Fibroblast of the conjunctiva (primary cell): ENCODE data around the gene SMG1.
A peak's percentile ranks its signal among the peaks of the same experiment; 100 is the strongest.
"Not testable (repeated sequence)": the region's sequence is repeated elsewhere in the genome, so short reads cannot be mapped to it uniquely, and the experiment has no call there.

Source experiments
- DNase-seq: peaks from one replicate; pipeline ENCODE4 v3.0.0-alpha.2; 2010; ENCODE audit warnings: low read depth

SMG1 gene

GRCh38 chr16:18925986-18926865 is at the start of gene SMG1:
SMG1 (minus strand) TSS chr16:18926408; CDS start chr16:18926041, 367 bp downstream.
- DNase-seq, result peak; percentile 78

- no peak for DNase-seq
Measured at GRCh38 chr16:18975109-18975508, 48.9 kb upstream of the SMG1 start.

DNA sequence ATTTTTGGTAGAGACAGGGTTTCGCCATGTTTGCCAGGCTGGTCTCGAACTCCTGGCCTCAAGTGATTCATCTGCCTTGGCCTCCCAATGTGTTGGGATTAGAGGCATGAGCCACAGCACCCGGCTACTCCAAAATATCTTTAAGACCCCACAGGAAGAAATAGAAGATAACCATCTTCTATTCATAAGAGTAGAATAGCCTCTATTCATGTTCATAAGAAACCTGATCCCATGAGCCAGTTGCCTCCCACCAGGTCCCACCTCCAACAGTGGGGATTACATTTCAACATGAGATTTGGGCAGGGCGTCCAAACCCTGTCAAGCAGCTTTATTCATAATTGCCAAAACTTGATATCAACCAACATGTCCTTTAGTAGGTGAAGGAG is 43.6 kb upstream of the SMG1 start:
- no peak for DNase-seq

GRCh38 chr16:18969050-18969854 is 43.0 kb upstream of the SMG1 start:
- DNase-seq, result peak; percentile 72

GRCh38 chr16:18966791-18967190 is 40.6 kb upstream of the SMG1 start:
- DNase-seq, result no peak

- DNase-seq, result no peak
Measured at GRCh38 chr16:18965555-18965954, 39.3 kb upstream of the SMG1 start.

DNA sequence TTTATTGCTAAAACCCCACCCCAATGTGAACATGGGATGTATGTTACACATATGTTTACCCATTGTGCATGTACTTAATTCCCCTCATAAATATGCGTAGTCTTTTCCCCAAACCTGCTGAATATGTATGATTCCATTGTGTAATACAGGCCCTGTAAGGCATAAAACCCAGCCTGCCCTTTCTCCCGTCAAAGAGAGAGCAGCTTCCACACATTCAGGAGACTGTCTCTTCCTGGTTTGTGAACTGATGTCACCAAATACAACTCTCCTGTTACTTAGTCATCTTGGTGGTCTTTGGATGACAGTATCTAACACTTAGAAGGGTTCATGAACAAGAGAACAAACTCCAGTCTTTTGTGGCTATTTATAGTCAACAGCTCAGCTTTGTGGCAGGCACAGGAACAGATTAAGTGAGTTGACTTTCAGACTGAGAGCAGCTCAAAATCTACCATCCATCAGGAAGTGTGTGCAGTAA is 32.9 kb upstream of the SMG1 start:
- DNase-seq, result no peak

GRCh38 chr16:18958621-18959029 is 32.4 kb upstream of the SMG1 start:
- DNase-seq, result no peak

DNA sequence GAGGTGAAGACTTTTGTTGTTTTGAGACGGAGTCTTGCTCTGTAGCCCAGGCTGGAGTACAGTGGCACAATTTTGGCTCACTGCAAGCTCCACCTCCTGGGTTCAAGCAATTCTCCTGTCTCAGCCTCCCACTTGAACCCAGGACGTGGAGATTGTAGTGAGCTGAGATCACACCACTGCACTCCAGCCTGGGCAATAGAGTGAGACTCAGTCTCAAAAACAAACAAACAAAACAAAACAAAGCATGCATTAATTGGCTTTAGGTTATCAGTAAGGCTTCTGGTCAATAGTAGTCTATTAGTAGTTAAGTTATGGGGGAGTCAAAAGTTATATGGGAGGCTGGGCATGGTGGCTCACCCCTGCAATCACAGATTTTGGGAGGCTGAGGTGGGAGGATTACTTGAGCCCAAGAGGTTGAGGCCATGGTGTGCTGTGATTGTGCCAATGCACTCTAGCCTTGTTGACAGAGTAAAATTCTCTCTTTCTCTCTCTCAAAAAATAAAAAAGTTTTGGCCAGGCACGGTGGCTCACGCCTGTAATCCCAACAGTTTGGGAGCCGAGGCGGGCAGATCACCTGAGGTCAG is 30.5 kb upstream of the SMG1 start:
- DNase-seq, result not testable (repeated sequence)

GRCh38 chr16:18955874-18956580 is 29.8 kb upstream of the SMG1 start:
- not testable (repeated sequence) for DNase-seq

DNA sequence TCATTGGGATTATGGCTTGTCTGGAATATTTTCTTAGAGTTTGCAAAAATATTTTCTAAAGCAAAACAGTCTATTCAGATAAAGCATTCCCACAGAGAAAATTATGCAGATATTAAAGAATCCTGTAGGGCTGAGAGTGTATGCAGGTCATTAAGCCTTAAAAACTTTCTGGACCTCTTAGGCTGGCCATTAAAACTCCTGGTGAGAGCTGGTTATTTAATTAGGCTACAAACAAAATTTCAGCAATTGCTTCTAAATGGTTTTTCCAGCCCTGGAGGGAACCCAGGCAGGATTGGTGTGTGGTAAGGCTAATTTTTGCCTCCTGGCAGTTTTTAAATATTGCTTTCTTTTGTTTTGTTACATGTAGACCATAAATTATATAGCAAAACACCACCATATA is 27.3 kb upstream of the SMG1 start:
- DNase-seq, result no peak

GRCh38 chr16:18950469-18951185 is 24.4 kb upstream of the SMG1 start:
- DNase-seq, result no peak

- no peak for DNase-seq
Measured at GRCh38 chr16:18948372-18949020, 22.3 kb upstream of the SMG1 start.

DNA sequence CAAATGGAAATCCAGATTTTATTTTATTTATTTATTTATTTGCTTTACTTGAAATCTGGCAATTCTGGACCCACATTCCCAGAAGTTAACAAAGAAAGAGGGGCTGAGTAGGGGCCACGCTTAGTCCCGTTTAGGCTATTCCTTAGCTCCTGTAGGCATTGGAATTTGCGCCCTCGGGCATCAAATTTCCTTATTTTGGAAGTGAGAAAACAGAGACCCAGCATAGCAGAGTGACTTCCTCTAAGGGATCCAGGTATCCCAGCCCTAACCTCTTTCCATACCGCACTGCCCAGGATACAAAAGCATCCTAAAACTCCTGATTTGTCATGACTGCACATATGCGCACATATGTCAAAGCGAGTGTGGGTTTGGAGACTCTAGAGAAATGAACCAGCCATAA is 19.0 kb upstream of the SMG1 start:
- no peak for DNase-seq

GRCh38 chr16:18943414-18943813 is 17.2 kb upstream of the SMG1 start:
- DNase-seq, result no peak

- DNase-seq, result no peak
Measured at GRCh38 chr16:18942061-18942460, 15.9 kb upstream of the SMG1 start.

DNA sequence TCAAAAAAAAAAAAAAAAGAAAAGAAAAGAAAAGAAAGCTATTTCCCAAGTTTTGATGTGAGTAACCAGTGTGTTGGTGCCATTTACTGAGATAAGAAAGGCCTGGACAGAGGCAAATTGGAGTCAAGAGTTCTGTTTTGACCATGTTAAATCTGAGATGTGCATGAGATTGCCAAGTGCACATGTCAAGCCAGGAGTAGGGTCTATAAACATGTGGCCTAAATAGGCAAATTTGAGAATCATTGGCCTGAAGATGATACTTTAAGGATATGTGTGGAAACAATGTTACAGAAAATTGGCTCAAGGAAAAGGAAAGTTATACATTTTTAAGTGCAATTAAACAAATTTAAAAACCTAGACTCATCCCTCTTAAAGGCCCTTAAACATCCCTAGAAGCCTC is 15.3 kb upstream of the SMG1 start:
- no peak for DNase-seq

GRCh38 chr16:18938986-18939385 is 12.8 kb upstream of the SMG1 start:
- DNase-seq, result no peak

DNA sequence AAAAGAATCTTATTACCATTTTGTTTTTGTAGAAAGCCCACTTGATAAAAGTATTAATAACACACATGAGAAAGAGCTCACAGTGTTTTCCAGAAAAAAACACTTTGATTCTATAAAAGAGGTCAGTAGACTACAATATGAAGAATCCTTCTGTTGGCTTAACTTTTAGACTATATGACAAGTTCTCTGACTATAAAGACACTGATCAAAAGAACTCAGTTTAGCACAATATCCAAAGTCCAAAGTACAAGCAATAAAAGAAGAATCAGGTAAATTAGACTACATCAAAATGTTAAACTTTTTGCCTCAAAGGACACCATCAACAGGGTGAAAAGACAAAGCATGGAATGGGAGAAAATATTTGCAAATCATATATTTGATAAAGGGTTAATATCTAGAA is 11.2 kb upstream of the SMG1 start:
- DNase-seq, result no peak

- no peak for DNase-seq
Measured at GRCh38 chr16:18936727-18937340, 10.6 kb upstream of the SMG1 start.
